OCI-LY1 (cell line): ENCODE data around the gene COX6A2.

Experiments
- EZH2 ChIP-seq: fragments of 200-600 bp; sonication (generic), shearing (Covaris generic); IDR thresholded peaks from 2 replicates; pipeline ENCODE4 v1.8.0; 2017; ENCODE audit warnings: borderline replicate concordance, mixed run types, mild to moderate bottlenecking, antibody characterized with exemption, low read length, moderate library complexity, mixed read lengths
- TF ChIP-seq, protein P1 (sequence below): fragments of 200-600 bp; sonication (generic), shearing (Covaris generic); IDR thresholded peaks from 2 replicates; pipeline ENCODE4 v1.5.1; 2017; ENCODE audit warnings: mild to moderate bottlenecking, antibody characterized with exemption, low read length, moderate library complexity, mixed read lengths

DNA sequence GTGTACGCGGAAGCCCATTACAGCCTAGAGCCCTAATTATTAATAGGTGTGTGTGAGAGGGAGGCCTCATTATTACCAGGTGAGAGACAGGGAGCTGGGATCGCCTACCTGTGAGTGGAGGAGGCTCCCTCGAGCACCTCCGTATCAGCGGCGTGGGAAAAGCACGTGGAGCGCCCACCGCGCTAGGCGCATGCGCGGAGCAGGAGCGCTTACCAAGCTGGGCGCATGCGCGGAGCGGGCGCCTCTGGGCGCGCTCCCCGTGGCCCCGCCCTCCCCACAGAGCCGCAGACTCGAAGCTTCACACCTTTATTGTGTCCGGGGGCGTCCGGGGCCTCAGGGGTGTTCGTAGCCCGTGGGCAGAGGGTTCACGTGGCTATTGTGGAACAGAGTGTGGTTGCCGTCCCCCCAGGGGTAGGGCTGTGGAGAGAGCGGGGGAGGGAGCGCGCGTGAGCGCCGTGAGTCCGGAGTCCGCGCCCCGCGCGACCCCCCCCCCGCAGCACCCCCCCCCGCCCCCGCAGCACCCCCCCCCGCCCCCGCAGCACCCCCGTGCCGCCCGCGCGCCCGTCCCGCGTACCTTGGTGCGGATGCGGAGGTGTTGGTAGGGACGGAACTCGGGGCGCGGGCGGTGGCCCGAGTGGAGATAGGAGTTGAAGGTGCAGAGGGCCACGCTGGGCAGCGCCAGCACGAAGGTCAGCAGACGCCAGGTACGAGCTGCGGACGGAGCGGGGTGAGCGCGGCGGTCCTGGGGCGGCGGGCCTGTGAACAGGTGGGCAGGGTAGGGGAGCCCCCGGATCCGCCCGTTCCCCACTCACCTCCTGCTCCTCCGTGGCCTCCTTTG lies 500 bp downstream of the COX6A2 start:
- TF ChIP-seq, protein P1, sequence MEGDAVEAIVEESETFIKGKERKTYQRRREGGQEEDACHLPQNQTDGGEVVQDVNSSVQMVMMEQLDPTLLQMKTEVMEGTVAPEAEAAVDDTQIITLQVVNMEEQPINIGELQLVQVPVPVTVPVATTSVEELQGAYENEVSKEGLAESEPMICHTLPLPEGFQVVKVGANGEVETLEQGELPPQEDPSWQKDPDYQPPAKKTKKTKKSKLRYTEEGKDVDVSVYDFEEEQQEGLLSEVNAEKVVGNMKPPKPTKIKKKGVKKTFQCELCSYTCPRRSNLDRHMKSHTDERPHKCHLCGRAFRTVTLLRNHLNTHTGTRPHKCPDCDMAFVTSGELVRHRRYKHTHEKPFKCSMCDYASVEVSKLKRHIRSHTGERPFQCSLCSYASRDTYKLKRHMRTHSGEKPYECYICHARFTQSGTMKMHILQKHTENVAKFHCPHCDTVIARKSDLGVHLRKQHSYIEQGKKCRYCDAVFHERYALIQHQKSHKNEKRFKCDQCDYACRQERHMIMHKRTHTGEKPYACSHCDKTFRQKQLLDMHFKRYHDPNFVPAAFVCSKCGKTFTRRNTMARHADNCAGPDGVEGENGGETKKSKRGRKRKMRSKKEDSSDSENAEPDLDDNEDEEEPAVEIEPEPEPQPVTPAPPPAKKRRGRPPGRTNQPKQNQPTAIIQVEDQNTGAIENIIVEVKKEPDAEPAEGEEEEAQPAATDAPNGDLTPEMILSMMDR: no peak
- no peak for TF ChIP-seq EZH2
